Measurements from ENCODE around the gene MAB21L4.

The MAB21L4 gene

GRCh38 chr2:240898108-240898730, 2.3 kb upstream of the MAB21L4 start:
- no peaks in the 10 kb centered on the region for H3K27me3 ChIP-seq (replicated peaks)

GRCh38 chr2:240896871-240897692, 1.1 kb upstream of the MAB21L4 start:
- in situ Hi-C loops (cut with HindIII; ENCODE audit: low pct_ligation_motif_present, low sequenced_read_pairs) = no loop called here
- Histone ChIP-seq H3K27ac (no peak overlapping the region), H3K27me3 (replicated peaks) (no peaks in the 10 kb centered on the region), H3K36me3 (replicated peaks) (no peaks in the 10 kb centered on the region), H3K4me3 (ENCODE audit: low read depth, low read length) (no peak overlapping the region)
- DNase-seq = no peak
- no peak for TF ChIP-seq CTCF (IDR thresholded peaks at IDR 0.05; ENCODE audit: low read depth, low read length, missing control alignments)

More at GRCh38 chr2:240898108-240898730, 2.3 kb upstream of the MAB21L4 start:
- in situ Hi-C loops (cut with HindIII; ENCODE audit: low pct_ligation_motif_present, low sequenced_read_pairs) = no loop called here
- H3K27ac ChIP-seq = no peak overlapping the region
- no peak for DNase-seq
- no peak overlapping the region for H3K4me3 ChIP-seq (ENCODE audit: low read depth, low read length)
- no peaks in the 10 kb centered on the region for H3K36me3 ChIP-seq (replicated peaks)
- TF ChIP-seq CTCF (IDR thresholded peaks at IDR 0.05; ENCODE audit: low read depth, low read length, missing control alignments) = no peak

GRCh38 chr2:240896394-240896793, 438 bp upstream of the MAB21L4 start:
- Histone ChIP-seq H3K27me3 (replicated peaks) (no peaks in the 10 kb centered on the region), H3K36me3 (replicated peaks) (no peaks in the 10 kb centered on the region), H3K27ac (no peak overlapping the region), H3K4me3 (ENCODE audit: low read depth, low read length) (no peak overlapping the region)
- no peak for TF ChIP-seq CTCF (IDR thresholded peaks at IDR 0.05; ENCODE audit: low read depth, low read length, missing control alignments)
- in situ Hi-C loops (cut with HindIII; ENCODE audit: low pct_ligation_motif_present, low sequenced_read_pairs) = no loop called here
- no peak for DNase-seq

- in situ Hi-C loops (cut with HindIII; ENCODE audit: low pct_ligation_motif_present, low sequenced_read_pairs) = no loop called here
- no peak overlapping the region for H3K27ac ChIP-seq
- TF ChIP-seq CTCF (IDR thresholded peaks at IDR 0.05; ENCODE audit: low read depth, low read length, missing control alignments) = no peak
- DNase-seq = no peak
- no peak overlapping the region for H3K4me3 ChIP-seq (ENCODE audit: low read depth, low read length)
- H3K36me3 ChIP-seq (replicated peaks) = no peaks in the 10 kb centered on the region
- H3K27me3 ChIP-seq (replicated peaks) = no peaks in the 10 kb centered on the region
Measured at GRCh38 chr2:240894836-240895558, 959 bp downstream of the MAB21L4 start.

GRCh38 chr2:240894006-240894405, 1.9 kb downstream of the MAB21L4 start:
- Histone ChIP-seq H3K4me3 (ENCODE audit: low read depth, low read length) (no peak overlapping the region), H3K27ac (no peak overlapping the region), H3K36me3 (replicated peaks) (no peaks in the 10 kb centered on the region), H3K27me3 (replicated peaks) (no peaks in the 10 kb centered on the region)
- TF ChIP-seq CTCF (IDR thresholded peaks at IDR 0.05; ENCODE audit: low read depth, low read length, missing control alignments) = no peak
- in situ Hi-C loops (cut with HindIII; ENCODE audit: low pct_ligation_motif_present, low sequenced_read_pairs) = no loop called here
- no peak for DNase-seq
